NCI-H82 treated with DMSO at 0.1 percent for 48 hours (cell line): ENCODE measurements around the gene NSUN5.
"Not testable (repeated sequence)": the region's sequence is repeated elsewhere in the genome, so short reads cannot be mapped to it uniquely, and the experiment has no call there.

ENCODE experiments used
- DNase-seq: peaks from one replicate; lab custom pipeline; 2025; ENCODE audit not compliant: unreplicated experiment; lab: John Stamatoyannopoulos, UW

Gene NSUN5

DNA sequence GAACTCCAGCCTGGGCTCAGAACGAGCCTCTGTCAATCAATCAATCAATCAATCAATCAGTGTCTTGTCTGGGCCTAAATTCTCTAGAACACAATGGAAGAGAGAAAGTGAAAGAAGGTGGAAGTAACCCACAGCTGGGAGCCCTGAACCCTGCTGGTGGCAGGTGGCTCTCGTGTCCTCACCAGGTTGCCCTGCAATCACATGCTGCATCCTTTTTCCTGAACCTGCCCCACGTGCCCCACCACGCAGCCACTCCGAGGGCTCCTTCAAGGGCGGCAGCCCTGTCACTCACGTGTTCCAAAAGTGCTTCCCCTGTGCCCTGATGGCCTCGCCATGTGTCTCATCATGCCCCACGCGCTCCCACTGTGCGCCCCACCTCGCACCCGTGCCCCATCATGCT, 18.8 kb upstream of the NSUN5 start:
- DNase-seq, result not testable (repeated sequence)

DNA sequence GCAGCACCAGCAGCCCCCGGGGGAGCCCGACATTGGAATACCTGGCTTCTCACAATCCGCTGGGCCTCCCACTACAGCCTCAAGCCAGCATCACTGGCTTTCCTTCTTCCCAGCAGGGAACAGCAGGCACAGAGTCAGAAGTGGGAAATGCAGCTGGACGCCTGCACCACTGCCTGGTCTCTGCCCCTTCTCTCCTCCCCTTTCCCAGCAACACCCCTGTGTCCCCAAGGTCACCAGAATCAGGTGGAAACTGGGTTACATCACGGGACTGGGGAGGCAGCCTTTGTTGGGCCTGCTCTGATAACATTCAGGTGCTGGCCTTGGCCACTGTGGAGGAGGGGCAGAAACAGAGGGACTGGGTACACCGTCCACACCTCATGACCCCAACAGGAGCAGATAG, 16.8 kb upstream of the NSUN5 start:
- not testable (repeated sequence) for DNase-seq

GRCh38 chr7:73324081-73324845, 15.6 kb upstream of the NSUN5 start:
- peak; percentile 0 for DNase-seq

- DNase-seq, result not testable (repeated sequence)
These were observed 14.9 kb upstream of the NSUN5 start for GRCh38 chr7:73323434-73324080.

DNA sequence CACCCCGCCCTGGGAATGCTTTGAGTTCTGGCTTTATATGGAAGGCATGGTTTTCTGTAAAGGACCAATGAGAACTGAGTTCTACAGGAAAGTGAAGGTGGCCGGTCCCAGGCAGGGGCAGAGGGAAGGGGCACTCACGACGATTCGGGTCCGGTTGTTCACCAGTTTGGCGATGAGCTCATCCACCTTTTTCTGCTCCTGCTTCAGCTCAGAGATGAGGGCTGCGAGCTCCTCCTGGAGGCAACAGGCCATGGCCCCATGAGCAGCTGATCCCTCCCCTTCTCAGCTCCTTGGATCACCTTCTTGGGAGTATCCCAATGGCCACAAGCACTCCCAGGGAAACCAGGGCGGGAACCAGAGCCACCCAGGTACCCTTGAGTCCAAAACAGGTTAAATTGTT, 11.4 kb upstream of the NSUN5 start:
- not testable (repeated sequence) for DNase-seq

DNA sequence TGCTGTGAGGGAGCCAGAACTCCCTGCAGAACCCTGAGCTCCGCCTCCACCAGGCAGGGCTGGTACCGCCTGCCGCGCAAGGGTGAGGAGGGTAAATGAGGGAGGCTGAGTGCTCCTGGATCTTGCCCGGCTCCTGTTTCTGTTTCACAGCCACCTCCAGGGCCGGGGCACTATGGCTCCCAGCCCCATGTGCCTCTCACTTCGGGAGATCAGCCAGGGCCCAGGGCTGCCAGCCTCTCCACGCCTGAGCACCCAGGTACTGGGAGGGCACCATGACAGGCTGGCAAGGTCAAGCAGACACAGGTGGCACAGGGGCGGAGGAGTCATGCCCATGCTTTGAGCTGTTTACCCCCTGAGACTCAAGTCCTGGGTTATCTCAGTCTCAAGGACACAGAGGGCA, 10.9 kb upstream of the NSUN5 start:
- DNase-seq, result not testable (repeated sequence)

DNA sequence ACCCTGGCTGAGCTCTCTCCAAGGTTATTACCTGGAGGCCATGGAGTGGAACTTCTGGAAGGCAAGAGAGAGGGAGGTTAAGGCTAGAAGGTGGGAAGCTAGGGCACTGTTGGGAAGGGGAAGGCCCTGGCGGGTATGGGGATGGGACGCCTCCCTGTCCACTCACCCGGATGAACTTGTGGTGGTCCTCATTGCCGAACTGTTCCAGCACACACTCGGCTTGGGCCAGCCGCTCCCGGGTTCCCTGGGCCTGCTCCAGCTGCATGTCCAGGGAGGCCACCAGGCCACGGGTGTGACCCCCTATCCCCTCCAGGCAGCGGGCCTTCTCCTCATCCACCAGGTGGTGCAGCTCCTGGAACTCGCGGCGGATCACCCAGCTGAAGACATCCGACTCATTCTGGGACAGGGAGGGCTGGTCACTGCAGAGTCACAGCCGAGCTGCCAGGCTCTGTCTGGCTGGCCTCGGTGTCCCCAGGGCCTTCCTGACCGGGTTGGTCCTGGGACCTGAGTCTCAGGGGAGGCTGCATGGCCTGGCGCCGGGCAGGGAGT, 10.1 kb upstream of the NSUN5 start:
- not testable (repeated sequence) for DNase-seq

- DNase-seq, result no peak
These were observed 7.9 kb upstream of the NSUN5 start for GRCh38 chr7:73316521-73316920.

DNA sequence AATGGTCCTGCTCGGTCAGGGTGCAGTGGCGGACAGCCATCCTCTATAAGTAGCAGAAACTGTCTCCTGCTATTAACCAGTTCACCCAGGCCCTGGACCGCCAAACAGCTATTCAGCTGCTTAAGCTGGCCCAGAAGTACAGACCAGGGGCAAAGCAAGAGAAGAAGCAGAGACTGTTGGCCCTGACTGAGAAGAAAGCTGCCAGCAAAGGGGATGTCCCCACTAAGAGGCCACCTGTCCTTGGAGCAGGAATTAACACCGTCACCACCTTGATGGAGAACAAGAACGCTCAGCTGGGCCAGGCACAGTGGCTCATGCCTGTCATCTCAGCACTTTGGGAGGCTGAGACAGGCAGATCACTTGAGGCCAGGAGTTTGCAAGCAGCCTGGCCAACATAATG, 5.6 kb upstream of the NSUN5 start:
- DNase-seq, result no peak

DNA sequence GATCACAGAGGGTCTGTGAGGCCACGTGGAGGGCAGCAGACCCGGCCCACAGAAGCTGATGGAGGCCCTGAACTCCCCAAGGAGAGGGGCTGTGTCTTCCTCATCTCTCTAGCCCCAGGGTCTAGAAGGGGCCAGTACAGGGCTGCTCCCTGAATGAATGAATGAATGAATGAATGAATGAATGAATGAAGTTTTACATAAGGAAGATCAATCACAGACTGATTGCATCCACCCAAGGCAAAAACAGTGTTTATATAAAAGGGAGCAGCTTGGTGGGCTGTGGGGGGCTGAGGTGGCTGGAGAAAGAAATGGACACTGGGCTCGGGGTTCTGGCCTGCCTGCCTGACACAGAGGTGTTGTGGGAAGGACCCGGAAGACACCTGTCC, 4.9 kb upstream of the NSUN5 start:
- no peak for DNase-seq

DNA sequence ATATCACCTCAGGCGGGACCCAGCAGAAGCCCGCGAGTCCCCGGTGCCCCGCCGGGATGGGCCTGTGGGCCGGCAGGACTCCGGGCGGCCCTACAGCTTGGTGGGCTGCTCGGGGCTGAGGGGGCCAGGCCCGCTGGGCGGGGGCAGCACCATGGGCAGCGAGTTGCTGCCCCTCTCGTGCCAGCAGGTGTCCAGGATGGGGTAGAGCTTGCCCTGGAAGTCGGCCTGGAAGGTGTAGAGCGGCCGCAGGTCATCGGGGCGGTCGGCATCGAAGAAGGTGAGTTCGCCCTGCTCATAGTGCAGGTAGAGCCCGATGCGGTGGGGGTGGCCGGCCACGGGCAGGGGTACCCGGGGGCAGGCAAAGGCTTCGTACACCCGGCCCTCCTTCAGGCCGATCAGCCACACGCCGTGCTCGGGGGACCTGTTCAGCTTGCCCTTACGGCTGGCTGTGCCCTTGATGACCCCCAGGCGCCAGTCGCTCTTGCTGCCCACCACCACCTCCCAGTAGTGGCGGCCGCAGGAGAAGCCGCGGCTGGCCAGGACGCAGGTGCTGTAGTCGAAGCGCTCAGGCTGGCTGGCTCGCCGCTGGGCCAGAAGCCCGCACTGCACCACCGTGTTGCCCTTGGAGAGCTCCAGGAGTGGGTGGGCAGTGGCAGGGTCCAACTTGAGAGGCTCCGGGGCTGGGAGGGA, 4.3 kb upstream of the NSUN5 start:
- no peak for DNase-seq

- not testable (repeated sequence) for DNase-seq
These were observed 2.8 kb upstream of the NSUN5 start for GRCh38 chr7:73311421-73311820.

DNA sequence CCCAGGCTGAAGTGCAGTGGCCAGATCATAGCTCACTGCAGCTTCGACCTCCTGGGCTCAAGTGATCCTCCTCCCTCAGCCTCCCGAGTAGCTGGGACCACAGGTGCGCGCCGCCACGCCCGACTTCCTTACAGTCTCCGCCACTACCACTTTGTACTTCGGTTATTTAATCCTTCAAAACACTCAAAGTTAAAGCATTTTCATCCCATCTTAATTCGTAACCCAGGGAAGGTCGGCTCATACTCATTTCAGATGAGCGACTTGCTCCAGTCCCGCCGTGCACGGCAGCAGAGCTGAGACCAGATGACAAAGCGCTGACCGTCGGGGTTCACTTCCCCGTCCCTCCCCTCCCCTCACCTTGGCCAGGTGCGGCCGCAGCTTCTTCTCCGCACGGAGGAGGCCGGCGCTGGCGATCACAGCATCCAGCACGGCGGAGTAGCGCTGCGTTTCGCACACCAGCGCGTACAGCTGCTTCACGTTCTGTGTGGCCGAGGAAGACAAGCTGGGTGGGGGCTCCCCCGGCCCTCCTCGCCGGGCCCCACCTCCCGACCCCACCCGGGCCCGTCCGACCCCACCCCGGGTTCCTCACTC, 457 bp downstream of the NSUN5 start:
- no peak for DNase-seq

GRCh38 chr7:73307436-73307835, 1.2 kb downstream of the NSUN5 start:
- DNase-seq, result no peak

GRCh38 chr7:73304612-73305387, 3.8 kb downstream of the NSUN5 start:
- not testable (repeated sequence) for DNase-seq

DNA sequence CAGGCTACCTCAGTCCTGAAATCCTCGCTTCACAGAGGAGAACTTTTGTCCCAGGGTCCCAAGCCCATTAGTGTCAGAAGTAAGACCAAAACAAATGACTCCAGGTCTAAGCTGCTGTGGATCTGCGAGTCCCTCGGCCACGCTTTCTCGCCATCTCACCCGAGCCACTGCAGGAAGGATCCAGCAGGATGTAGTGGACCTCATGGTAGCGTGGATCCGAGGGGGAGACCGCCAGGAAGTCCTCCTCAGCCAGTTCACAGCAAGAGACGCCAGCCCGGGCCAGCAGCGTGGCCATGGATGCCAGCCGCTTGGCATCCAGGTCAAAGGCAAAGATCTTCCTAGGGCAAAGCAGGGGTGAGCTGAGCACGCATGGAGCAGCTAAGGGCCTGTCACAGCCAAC, 4.6 kb downstream of the NSUN5 start:
- no peak for DNase-seq

DNA sequence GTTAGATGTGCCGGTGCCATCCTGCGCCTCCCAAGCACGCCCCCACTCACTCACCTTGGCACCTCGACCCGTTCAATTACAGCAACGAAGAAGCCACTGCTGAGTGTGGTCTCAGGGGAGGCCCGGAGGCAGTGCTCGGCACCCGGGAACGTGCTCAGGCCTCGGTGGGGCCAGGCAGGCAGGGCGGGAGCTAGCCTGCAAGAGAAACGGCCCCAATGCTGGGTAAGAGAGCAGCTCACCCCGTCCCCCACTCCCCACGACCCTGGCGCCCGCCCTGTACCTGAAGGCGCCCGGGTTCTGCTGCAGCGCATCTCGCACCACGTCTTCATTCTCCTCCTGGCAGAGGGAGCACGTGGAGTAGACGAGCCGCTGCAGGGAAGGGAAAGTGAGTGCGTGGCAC, 5.1 kb downstream of the NSUN5 start:
- no peak for DNase-seq

GRCh38 chr7:73302846-73303245, 5.8 kb downstream of the NSUN5 start:
- not testable (repeated sequence) for DNase-seq

- DNase-seq, result not testable (repeated sequence)
These were observed 7.5 kb downstream of the NSUN5 start for GRCh38 chr7:73301108-73301507.

- not testable (repeated sequence) for DNase-seq
These were observed 8.8 kb downstream of the NSUN5 start for GRCh38 chr7:73299812-73300211.

DNA sequence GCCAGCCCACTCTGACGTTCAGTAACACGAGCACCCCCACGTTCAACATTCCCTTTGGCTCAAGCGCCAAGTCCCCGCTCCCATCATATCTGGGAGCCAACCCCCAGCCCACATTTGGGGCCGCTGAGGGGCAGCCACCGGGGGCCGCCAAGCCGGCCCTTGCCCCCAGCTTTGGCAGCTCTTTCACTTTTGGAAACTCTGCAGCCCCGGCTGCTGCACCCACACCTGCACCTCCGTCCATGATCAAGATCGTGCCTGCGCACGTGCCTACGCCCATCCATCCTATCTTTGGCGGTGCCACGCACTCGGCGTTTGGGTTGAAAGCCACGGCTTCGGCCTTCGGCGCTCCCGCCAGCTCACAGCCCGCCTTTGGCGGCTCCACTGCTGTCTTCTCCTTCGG, 10.9 kb downstream of the NSUN5 start:
- not testable (repeated sequence) for DNase-seq
